ENCODE results near the gene MCC.

Gene MCC

GRCh38 chr5:113125371-113125770, 362.9 kb downstream of the MCC start:
- DNase-seq = no peak

GRCh38 chr5:113124914-113125313, 363.3 kb downstream of the MCC start:
- DNase-seq = no peak

- DNase-seq = no peak
Measured at GRCh38 chr5:113124265-113124664, 364.0 kb downstream of the MCC start.

- no peak for DNase-seq
Measured at GRCh38 chr5:113123618-113124017, 364.6 kb downstream of the MCC start.

- no peak for DNase-seq
Measured at GRCh38 chr5:113122053-113122452, 366.2 kb downstream of the MCC start.

GRCh38 chr5:113119246-113119924, 368.9 kb downstream of the MCC start:
- DNase-seq = peak; percentile 79

GRCh38 chr5:113118765-113119164, 369.5 kb downstream of the MCC start:
- no peak for DNase-seq

- no peak for DNase-seq
Measured at GRCh38 chr5:113118298-113118697, 370.0 kb downstream of the MCC start.

GRCh38 chr5:113117543-113118115, 370.6 kb downstream of the MCC start:
- DNase-seq = no peak

- no peak for DNase-seq
Measured at GRCh38 chr5:113115956-113116355, 372.3 kb downstream of the MCC start.

- DNase-seq = no peak
Measured at GRCh38 chr5:113115061-113115460, 373.2 kb downstream of the MCC start.

- no peak for DNase-seq
Measured at GRCh38 chr5:113114559-113114958, 373.7 kb downstream of the MCC start.

- DNase-seq = peak; percentile 63
Measured at GRCh38 chr5:113112435-113112834, 375.8 kb downstream of the MCC start.

- DNase-seq = no peak
Measured at GRCh38 chr5:113110117-113110516, 378.1 kb downstream of the MCC start.

GRCh38 chr5:113109344-113109743, 378.9 kb downstream of the MCC start:
- no peak for DNase-seq

GRCh38 chr5:113108485-113108884, 379.8 kb downstream of the MCC start:
- DNase-seq = no peak

GRCh38 chr5:113106821-113107220, 381.4 kb downstream of the MCC start:
- DNase-seq = no peak

GRCh38 chr5:113105693-113106280, 382.5 kb downstream of the MCC start:
- DNase-seq = no peak

- no peak for DNase-seq
Measured at GRCh38 chr5:113103330-113103729, 384.9 kb downstream of the MCC start.

GRCh38 chr5:113102121-113102531, 386.1 kb downstream of the MCC start:
- DNase-seq = no peak

- DNase-seq = no peak
Measured at GRCh38 chr5:113100981-113101380, 387.3 kb downstream of the MCC start.

GRCh38 chr5:113099822-113100221, 388.4 kb downstream of the MCC start:
- DNase-seq = no peak

GRCh38 chr5:113098378-113098777, 389.9 kb downstream of the MCC start:
- no peak for DNase-seq

- DNase-seq = no peak
Measured at GRCh38 chr5:113095831-113096230, 392.4 kb downstream of the MCC start.

- no peak for DNase-seq
Measured at GRCh38 chr5:113093558-113093957, 394.7 kb downstream of the MCC start.

All from right forelimb (tissue), 1 donor.